Trophoblast cell (in vitro differentiated cells and primary cell): ENCODE results near the gene CDKAL1.

ENCODE experiments used
- DNase-seq, 2 donors: peaks; one replicate each; pipeline ENCODE4 v3.0.0-alpha.2; 2016
- H2AFZ ChIP-seq: 2 replicates; pipeline ENCODE4 v1.6.1; 2013; ENCODE audit warnings: low read length, moderate library complexity, mild to moderate bottlenecking; ENCODE audit not compliant: insufficient read depth, poor library complexity
- H2AK5ac ChIP-seq: 2 replicates; pipeline ENCODE4 v1.6.1; 2013; ENCODE audit warnings: mild to moderate bottlenecking, low read length
- H2BK120ac ChIP-seq: 2 replicates; pipeline ENCODE4 v1.6.1; 2013; ENCODE audit warnings: low read length, mild to moderate bottlenecking, moderate library complexity; ENCODE audit not compliant: insufficient read depth, poor library complexity
- H2BK12ac ChIP-seq: 2 replicates; pipeline ENCODE4 v1.6.1; 2013; ENCODE audit warnings: mild to moderate bottlenecking, low read length, moderate library complexity
- H2BK5ac ChIP-seq: 2 replicates; pipeline ENCODE4 v1.6.1; 2013; ENCODE audit warnings: low read length, low read depth, moderate library complexity, mild to moderate bottlenecking; ENCODE audit not compliant: poor library complexity
- H3K14ac ChIP-seq: 2 replicates; pipeline ENCODE4 v1.6.1; 2013; ENCODE audit warnings: mild to moderate bottlenecking, low read length
- H3K18ac ChIP-seq: 2 replicates; pipeline ENCODE4 v1.6.1; 2013; ENCODE audit warnings: mild to moderate bottlenecking, low read length
- H3K23ac ChIP-seq: 2 replicates; pipeline ENCODE4 v1.6.1; 2013; ENCODE audit warnings: low read length
- H3K27ac ChIP-seq: 2 replicates; pipeline ENCODE4 v1.5.1; 2013; ENCODE audit warnings: low read depth, mild to moderate bottlenecking, inconsistent platforms, low read length, moderate library complexity
- H3K27me3 ChIP-seq: 2 replicates; pipeline ENCODE4 v1.6.1; 2013; ENCODE audit warnings: inconsistent platforms, mild to moderate bottlenecking, low read length, moderate library complexity; ENCODE audit not compliant: insufficient read depth
- H3K36me3 ChIP-seq, 2 experiments: 1 replicate in 1 of 2; 2 replicates in 1 of 2; pipeline ENCODE4 v1.6.1; 2013; ENCODE audit warnings: low read length in 2 of 2, mild to moderate bottlenecking in 2 of 2, moderate library complexity in 1 of 2; ENCODE audit not compliant: insufficient read depth in 2 of 2, control insufficient read depth in 1 of 2
- H3K4ac ChIP-seq: 2 replicates; pipeline ENCODE4 v1.6.1; 2013; ENCODE audit warnings: low read depth, mild to moderate bottlenecking, low read length, moderate library complexity
- H3K4me1 ChIP-seq, 2 experiments: 1 replicate in 1 of 2; 2 replicates in 1 of 2; pipeline ENCODE4 v1.6.1; 2013; ENCODE audit warnings: low read length in 2 of 2, mild to moderate bottlenecking in 2 of 2, moderate library complexity in 1 of 2; ENCODE audit not compliant: insufficient read depth in 2 of 2, control insufficient read depth in 1 of 2
- H3K4me2 ChIP-seq: 2 replicates; pipeline ENCODE4 v1.6.1; 2013; ENCODE audit warnings: inconsistent platforms, mild to moderate bottlenecking, low read length, moderate library complexity
- H3K4me3 ChIP-seq: 2 replicates; pipeline ENCODE4 v1.5.1; 2013; ENCODE audit warnings: mild to moderate bottlenecking, low read depth, low read length, inconsistent platforms
- H3K79me1 ChIP-seq: one replicate; pipeline ENCODE4 v1.6.1; 2013; ENCODE audit warnings: low read length
- H3K79me2 ChIP-seq: 2 replicates; pipeline ENCODE4 v1.6.1; 2013; ENCODE audit warnings: low read length, mild to moderate bottlenecking; ENCODE audit not compliant: control insufficient read depth, insufficient read depth, poor library complexity
- H3K9ac ChIP-seq: 2 replicates; pipeline ENCODE4 v1.6.1; 2013; ENCODE audit warnings: mild to moderate bottlenecking, low read length
- H3K9me3 ChIP-seq: 2 replicates; pipeline ENCODE4 v1.6.1; 2013; ENCODE audit warnings: low read depth, mild to moderate bottlenecking, control low read depth, inconsistent platforms, low read length; ENCODE audit not compliant: insufficient read depth
- H4K12ac ChIP-seq: 2 replicates; pipeline ENCODE4 v1.6.1; 2013; ENCODE audit warnings: low read depth, mild to moderate bottlenecking, low read length, moderate library complexity
- H4K8ac ChIP-seq: 2 replicates; pipeline ENCODE4 v1.6.1; 2013; ENCODE audit warnings: low read depth, mild to moderate bottlenecking, low read length, moderate library complexity
- H4K91ac ChIP-seq: one replicate; pipeline ENCODE4 v1.6.1; 2013; ENCODE audit warnings: low read depth, mild to moderate bottlenecking, low read length, moderate library complexity
- WGBS: extraction: QIAGEN DNeasy Blood & Tissue Kit; methylation state at CpG from one replicate; pipeline ENCODE4 v1.1.7; 2013; ENCODE audit warnings: missing lambda C conversion rate; ENCODE audit not compliant: insufficient read length, insufficient coverage; ENCODE audit errors: extremely low coverage; 5-methylcytosine and 5-hydroxymethylcytosine counted together

Gene CDKAL1

GRCh38 chr6:20808439-20808838, 274.2 kb downstream of the CDKAL1 start:
- WGBS = no CpG with 5 or more reads among the region's 2 CpGs
- Histone ChIP-seq H3K36me3 (no peaks in the 10 kb centered on the region), H3K27me3 (no peaks in the 10 kb centered on the region), H3K4me1 (peaks cover 5 to 6% of the 10 kb centered on the region in 2 experiments), H4K91ac (no peak overlapping the region), H3K9ac (no peak overlapping the region), H3K14ac (no peak overlapping the region), H4K12ac (no peak overlapping the region), H3K18ac (no peak overlapping the region), H3K4me2 (no peak overlapping the region), H2BK12ac (no peak overlapping the region), H3K79me2 (no peaks in the 10 kb centered on the region), H2AK5ac (no peak overlapping the region), H3K9me3 (no peaks in the 10 kb centered on the region), H2AFZ (no peak overlapping the region), H2BK5ac (no peak overlapping the region), H3K27ac (no peak overlapping the region), H3K79me1 (peaks cover 11% of the 10 kb centered on the region), H3K4me3 (no peak overlapping the region), H2BK120ac (no peak overlapping the region), H3K4ac (no peak overlapping the region), H4K8ac (no peak overlapping the region), H3K23ac (no peak overlapping the region)
- DNase-seq = no peak

- Histone ChIP-seq H2BK5ac (no peak overlapping the region), H3K9me3 (no peaks in the 10 kb centered on the region), H3K14ac (no peak overlapping the region), H3K36me3 (no peaks in the 10 kb centered on the region), H3K27me3 (no peaks in the 10 kb centered on the region), H3K79me2 (no peaks in the 10 kb centered on the region), H4K91ac (no peak overlapping the region), H2BK12ac (no peak overlapping the region), H4K12ac (no peak overlapping the region), H3K27ac (no peak overlapping the region), H2AK5ac (no peak overlapping the region), H2BK120ac (no peak overlapping the region), H3K4me2 (no peak overlapping the region), H3K18ac (no peak overlapping the region), H4K8ac (no peak overlapping the region), H3K4me3 (no peak overlapping the region), H2AFZ (no peak overlapping the region), H3K9ac (no peak overlapping the region), H3K4ac (no peak overlapping the region), H3K23ac (no peak overlapping the region), H3K4me1 (peaks cover 5 to 6% of the 10 kb centered on the region in 2 experiments), H3K79me1 (peaks cover 11% of the 10 kb centered on the region)
- DNase-seq = peak; percentile 23 to 56
- WGBS = no CpG with 5 or more reads among the region's 2 CpGs
Observed at GRCh38 chr6:20808924-20809323, 274.7 kb downstream of the CDKAL1 start.

- no peak overlapping the region for H3K4me2 ChIP-seq
- no peak overlapping the region for H2AFZ ChIP-seq
- no peaks in the 10 kb centered on the region for H3K9me3 ChIP-seq
- no peak overlapping the region for H3K9ac ChIP-seq
- H3K36me3 ChIP-seq = no peaks in the 10 kb centered on the region
- peaks cover 3 to 5% of the 10 kb centered on the region in 2 experiments for H3K4me1 ChIP-seq
- H3K4me3 ChIP-seq = no peak overlapping the region
- H3K23ac ChIP-seq = no peak overlapping the region
- H3K79me2 ChIP-seq = no peaks in the 10 kb centered on the region
- no peak overlapping the region for H3K18ac ChIP-seq
- peak overlapping the region; percentile 70 for H3K4ac ChIP-seq
- H2AK5ac ChIP-seq = no peak overlapping the region
- H3K27me3 ChIP-seq = no peaks in the 10 kb centered on the region
- WGBS = no CpG with 5 or more reads among the region's 3 CpGs
- peak overlapping the region; percentile 82 for H3K14ac ChIP-seq
- H2BK120ac ChIP-seq = peak overlapping the region; percentile 98
- peaks cover 14% of the 10 kb centered on the region for H3K79me1 ChIP-seq
- DNase-seq = no peak
- peak overlapping the region; percentile 77 for H4K8ac ChIP-seq
- H4K12ac ChIP-seq = no peak overlapping the region
- no peak overlapping the region for H2BK12ac ChIP-seq
- peak overlapping the region; percentile 90 for H2BK5ac ChIP-seq
- peak overlapping the region; percentile 87 for H3K27ac ChIP-seq
- H4K91ac ChIP-seq = peak overlapping the region; percentile 92
Observed at GRCh38 chr6:20810727-20811108, 276.5 kb downstream of the CDKAL1 start.

- no peak overlapping the region for H3K23ac ChIP-seq
- H3K79me1 ChIP-seq = peaks cover 14% of the 10 kb centered on the region
- H2BK120ac ChIP-seq = peak overlapping the region; percentile 98
- H4K91ac ChIP-seq = peak overlapping the region; percentile 92
- no peaks in the 10 kb centered on the region for H3K27me3 ChIP-seq
- no peak overlapping the region for H4K12ac ChIP-seq
- H3K18ac ChIP-seq = no peak overlapping the region
- H3K4ac ChIP-seq = no peak overlapping the region
- no peak overlapping the region for H3K14ac ChIP-seq
- H3K4me2 ChIP-seq = no peak overlapping the region
- peaks cover 3 to 5% of the 10 kb centered on the region in 2 experiments for H3K4me1 ChIP-seq
- no peaks in the 10 kb centered on the region for H3K9me3 ChIP-seq
- WGBS = no CpG with 5 or more reads among the region's 6 CpGs
- H3K27ac ChIP-seq = peak overlapping the region; percentile 87
- no peak overlapping the region for H2AFZ ChIP-seq
- H3K79me2 ChIP-seq = no peaks in the 10 kb centered on the region
- H4K8ac ChIP-seq = no peak overlapping the region
- no peak overlapping the region for H3K4me3 ChIP-seq
- peak; percentile 88 to 96 for DNase-seq
- H2BK12ac ChIP-seq = no peak overlapping the region
- no peak overlapping the region for H3K9ac ChIP-seq
- no peaks in the 10 kb centered on the region for H3K36me3 ChIP-seq
- no peak overlapping the region for H2AK5ac ChIP-seq
- H2BK5ac ChIP-seq = peak overlapping the region; percentile 90
Observed at GRCh38 chr6:20811109-20811761, 277.0 kb downstream of the CDKAL1 start.
